ENCODE data around the gene SLC44A2. TPM values are rescaled to one million over a fixed set of nuclear protein-coding genes. Genes with fewer than 3 reads are reported as not detected.

SLC44A2 gene
- total RNA-seq, 2 experiments from 2014 or later = 70.6 to 74.6 TPM

DNA sequence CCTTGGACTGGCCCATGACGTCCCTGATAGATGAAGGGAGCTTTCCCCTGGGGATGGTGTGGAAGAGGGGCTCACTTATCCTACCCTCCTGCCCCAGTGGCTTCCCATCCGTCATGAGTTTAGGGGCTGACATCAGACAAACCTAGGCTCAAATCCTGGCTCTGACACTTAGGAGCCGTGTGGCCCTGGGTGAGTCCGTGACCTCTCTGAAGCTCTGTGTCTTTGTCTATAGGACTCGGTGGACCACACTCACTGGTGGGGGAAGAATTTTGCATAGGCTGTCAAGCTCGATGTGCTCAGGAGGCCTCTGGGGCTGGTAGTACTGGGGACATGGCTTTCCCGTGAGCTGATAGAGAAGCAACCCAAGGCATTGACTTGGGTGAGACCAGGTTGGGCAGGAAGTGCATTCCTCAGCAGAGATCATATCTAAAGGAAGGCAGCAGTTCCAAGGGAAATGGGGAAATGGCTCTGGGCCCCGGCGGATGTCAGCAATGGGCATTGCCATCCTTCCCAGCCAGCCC is 20.8 kb upstream of the SLC44A2 start:
- ChIA-PET POLR2A (no interaction called here), CTCF (interaction anchor here (1.1 to 4.3 kb wide), 4 partner anchors 14 to 95 kb away, joined by 5 to 28 read pairs (median 16); no protein-coding TSS in a partner anchor)

DNA sequence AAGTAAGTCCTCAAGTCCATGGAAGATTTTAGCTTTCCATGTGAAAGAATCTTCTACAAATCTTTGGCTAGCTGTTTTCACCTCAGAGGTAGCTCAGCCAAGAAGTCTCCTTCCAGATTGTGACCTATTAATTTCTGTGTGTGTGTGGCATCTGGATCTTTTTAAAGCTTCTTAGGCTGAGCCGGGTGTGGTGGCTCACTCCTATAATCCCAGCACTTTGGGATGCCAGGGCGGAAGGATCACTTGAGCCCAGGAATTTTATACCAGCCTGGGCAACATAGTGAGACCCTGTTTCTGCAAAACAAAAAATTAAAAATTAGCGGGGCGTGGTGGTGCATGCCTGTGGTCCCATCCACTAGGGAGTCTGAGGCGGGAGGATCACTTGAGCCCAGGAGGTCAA is 13.4 kb upstream of the SLC44A2 start:
- ChIA-PET POLR2A (no interaction called here), CTCF (interaction anchor here (0.9 to 1.6 kb wide), 2 partner anchors 30 to 33 kb away, joined by 4 to 11 read pairs; no protein-coding TSS in a partner anchor)

DNA sequence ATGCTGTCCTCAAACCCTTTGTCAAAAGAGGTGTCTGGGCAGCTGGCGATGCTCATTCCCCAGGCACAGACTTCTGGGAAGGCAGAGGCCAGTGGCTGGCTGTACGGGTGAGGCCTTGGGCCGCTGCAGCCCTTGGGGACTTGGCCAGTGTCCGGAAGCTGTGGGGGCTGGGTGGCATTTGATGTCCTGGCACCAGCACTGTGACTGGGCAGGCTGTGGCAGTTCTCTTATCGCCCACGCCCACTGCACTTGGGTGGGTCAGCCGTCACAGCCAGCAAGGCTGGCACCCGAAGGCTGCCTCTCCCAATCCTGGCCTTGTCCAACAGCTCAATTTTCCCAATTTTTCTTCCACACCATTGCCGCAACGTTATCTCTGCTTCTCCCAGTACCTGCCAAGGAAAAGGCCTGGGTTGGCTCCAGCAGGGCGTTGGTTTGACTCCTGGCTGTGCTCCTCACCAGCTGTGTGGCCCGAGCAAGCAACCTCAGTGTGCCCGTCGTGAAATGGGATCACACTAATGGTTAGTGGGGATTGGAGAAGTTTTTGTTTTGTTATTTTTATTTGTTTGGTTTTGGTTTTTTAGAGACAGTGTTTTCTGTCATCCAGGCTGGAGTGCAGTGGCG is 12.7 kb upstream of the SLC44A2 start:
- ChIA-PET CTCF (interaction anchor here (0.9 to 1.6 kb wide), 2 partner anchors 31 to 32 kb away, joined by 4 to 11 read pairs; no protein-coding TSS in a partner anchor), POLR2A (no interaction called here)

DNA sequence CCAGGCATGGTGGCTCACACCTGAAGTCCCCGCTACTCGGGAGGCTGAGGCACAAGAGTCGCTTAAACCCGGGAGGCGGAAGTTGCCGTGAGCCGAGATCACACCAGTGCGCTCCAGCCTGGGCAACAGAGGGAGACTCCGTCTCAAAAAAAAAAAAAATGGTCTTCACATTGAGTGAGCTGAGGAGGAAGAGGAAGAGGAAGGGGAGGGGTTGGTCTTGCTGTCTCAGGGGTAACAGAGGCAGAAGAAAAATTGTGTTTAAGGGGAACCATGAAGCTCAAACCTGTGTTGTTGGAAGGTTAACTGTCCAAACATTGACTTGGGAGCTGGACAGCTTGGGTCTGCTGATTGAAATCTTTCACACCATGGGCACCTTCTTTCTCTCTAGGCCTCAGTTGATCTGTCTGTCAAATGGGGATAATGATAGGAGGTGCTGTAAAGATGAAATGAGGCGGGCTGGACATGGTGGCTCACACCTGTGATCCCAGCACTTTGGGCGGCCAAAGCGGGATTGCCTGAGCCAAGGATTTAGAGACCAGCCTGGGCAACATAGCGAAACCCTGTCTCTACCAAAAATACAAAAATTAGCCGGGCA is 9.8 kb upstream of the SLC44A2 start:
- ChIA-PET CTCF (interaction anchor here (2.4 kb wide), 1 partner anchor 34 kb away, joined by 9 read pairs; no protein-coding TSS in a partner anchor), POLR2A (no interaction called here)

DNA sequence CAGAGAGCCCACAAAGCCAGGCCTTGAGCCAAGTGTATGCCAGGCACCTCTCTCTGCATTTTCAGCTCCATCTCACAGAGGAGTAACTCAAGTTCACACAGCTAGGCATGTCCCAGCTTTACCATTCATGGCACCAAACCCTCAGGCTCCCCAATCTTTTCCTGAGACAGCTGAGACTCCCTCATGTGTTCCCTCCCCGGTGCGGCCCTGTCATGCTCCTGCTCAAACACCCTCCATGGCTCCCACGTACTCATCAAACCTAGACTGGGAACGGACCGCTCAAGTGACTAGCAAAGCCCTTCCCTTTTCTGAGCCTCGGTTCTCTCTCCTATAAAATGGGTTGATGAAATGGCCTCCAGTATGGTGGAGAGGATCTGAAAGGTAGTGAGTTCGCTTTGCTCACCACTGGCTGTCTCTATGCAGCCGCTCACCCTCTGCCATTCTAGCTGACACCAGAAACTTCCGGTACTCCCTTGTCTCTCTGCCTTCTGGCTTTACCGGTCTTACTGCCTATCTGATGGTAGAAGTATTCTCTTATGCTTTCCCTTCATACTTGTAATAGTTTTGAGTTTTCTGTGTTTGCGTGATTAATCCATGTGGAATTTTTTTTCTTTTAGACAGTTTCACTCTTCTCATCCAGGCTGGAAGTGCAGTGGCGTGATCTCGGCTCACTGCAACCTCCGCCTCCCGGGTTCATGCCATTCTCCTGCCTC is 7.8 kb upstream of the SLC44A2 start:
- ChIA-PET CTCF (interaction anchor here (0.8 to 2.4 kb wide), 4 partner anchors 14 to 46 kb away, joined by 3 to 9 read pairs (median 4); no protein-coding TSS in a partner anchor), POLR2A (no interaction called here)

DNA sequence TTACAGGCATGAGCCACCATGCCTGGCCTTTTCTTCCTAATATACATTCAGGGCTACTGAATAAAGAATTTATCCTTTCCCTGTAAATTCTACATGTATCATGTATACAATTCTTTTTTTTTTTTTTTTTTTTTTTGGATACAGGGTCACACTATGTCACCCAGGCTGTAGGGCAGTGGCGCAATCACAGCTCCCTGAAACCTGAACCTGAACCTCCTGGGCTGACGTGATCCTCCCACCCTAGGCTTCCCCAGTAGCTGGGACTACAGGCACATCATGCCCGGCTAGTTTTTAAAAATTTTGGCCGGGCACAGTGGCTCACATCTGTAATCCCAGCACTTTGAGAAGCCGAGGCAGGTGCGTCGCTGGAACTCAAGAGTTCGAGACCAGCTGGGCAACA is 6.5 kb upstream of the SLC44A2 start:
- CTCF ChIA-PET = interaction anchor here (0.6 to 2.1 kb wide), 3 partner anchors 8 to 178 kb away, joined by 3 to 5 read pairs (median 4); no protein-coding TSS in a partner anchor
- POLR2A ChIA-PET = no interaction called here

DNA sequence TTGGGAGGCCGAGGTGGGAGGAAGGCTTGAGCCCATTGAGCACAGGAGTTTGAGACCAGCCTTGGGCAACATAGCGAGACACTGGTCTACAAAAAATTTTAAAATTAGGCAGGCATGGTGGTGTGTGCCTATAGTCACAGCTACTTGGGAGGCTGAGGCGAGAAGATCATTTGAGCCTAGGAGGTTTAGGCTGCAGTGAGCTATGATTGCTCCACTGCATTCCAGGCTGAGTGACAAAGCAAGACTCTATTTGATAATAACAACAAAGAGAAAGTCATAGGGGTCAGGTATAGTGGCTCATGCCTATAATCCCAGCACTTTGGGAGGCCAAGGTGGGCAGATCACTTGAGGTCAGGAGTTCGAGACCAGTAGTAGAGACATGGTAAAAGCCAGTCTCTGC is 4.6 kb upstream of the SLC44A2 start:
- ChIA-PET CTCF (no interaction called here), POLR2A (no interaction called here)

DNA sequence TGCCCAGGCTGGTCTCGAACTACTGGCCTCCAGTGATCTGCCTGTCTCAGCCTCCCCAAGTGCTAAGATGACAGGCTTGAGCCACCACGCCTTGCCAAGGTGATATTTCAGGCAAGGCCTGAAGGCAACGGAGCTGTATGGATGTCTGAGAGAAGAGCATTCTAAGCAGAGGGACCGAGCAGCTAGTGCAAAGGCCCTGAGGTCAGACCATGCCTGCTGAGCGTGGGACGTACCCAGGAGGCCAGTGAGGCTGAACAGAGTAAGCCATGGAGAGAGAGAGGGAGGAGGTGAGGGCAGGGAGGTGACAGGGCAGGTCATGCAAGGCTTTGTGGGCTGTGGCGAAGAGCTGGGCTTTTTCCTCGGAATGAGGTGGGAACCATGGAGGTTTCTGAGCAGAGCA is 3.4 kb upstream of the SLC44A2 start:
- CTCF ChIA-PET = interaction anchor here (1.2 kb wide), 1 partner anchor 78 kb away, joined by 3 read pairs; no protein-coding TSS in a partner anchor
- POLR2A ChIA-PET = no interaction called here

DNA sequence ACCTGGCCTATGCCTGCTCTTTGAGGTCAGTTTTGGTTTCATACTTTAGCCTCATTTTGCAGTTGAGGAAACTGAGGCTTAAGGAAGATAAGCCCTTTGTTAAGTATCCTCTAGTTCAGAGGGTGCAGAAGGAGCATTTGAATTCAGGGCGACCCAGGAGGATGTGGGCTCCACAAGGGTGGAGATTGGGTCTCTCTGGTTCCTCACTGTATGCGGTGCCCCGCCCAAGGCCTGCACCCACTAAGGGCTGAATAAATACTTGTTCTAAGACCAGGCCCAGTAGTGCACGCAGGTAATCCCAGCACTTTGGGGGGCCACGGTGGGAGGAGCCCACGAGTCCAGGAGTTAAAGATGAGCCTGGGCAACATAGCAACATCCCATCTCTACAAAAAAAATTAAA is 768 bp upstream of the SLC44A2 start:
- CTCF ChIA-PET = interaction anchor here (0.6 to 1.2 kb wide), 2 partner anchors 19 to 48 kb away, joined by 3 to 4 read pairs; no protein-coding TSS in a partner anchor
- POLR2A ChIA-PET = no interaction called here

DNA sequence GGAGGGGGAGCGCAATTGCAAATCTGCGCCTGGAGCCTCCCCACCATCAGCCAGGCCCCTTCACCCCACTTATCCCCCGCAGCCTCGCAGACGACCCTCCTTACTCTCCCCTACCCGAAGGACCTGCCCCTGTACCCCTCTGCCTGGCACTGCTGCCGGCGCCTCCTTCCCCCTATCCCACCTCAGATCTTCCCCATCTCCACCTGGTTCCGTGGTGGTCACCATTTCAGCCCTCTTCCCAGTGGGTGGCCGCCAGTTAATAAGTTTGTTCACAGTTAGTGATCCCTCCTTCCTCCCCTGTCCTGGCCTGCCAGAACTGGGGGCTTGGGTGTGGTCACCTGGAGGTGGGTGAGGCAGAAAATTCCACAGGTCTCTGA is 397 bp downstream of the SLC44A2 start:
- CTCF ChIA-PET = interaction anchor here (1.2 to 1.8 kb wide), 2 partner anchors 18 to 22 kb away, joined by 4 to 8 read pairs; no protein-coding TSS in a partner anchor

DNA sequence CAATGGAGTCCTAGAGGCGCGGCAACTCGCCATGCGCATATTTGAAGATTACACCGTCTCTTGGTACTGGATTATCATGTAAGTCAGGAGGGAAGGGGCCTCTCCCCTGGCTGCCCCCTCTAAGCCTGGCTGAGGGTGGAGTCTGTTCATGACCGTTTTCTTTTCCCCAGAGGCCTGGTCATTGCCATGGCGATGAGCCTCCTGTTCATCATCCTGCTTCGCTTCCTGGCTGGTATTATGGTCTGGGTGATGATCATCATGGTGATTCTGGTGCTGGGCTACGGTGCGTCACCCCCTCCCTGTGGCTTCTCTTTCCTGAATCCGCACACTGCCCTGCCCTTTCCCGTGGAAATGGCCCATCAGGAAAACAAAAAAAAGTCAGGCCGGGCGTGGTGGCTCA is 6.5 kb downstream of the SLC44A2 start:
- ChIA-PET CTCF (no interaction called here), POLR2A (no interaction called here)

More for the DNA sequence above, 397 bp downstream of the SLC44A2 start:
- POLR2A ChIA-PET = interaction anchor here (0.5 kb wide), 1 partner anchor 77 kb away, joined by 7 read pairs; no protein-coding TSS in a partner anchor

DNA sequence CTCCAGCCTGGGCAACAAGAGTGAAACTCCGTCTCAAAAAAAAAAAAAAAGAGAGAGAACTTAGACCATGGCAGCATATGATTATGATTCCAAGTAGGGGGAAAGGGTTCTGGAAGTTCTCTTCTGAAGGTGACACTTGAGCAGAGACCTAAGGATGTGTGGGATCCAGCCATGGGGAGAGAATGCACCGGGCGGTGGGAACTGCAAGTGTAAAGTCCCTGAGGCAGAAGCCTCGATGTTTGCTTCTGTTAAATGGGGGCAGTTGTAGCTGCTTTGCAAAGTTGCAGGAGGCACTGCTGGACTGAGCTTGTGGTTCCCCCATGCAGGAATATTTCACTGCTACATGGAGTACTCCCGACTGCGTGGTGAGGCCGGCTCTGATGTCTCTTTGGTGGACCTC is 9.1 kb downstream of the SLC44A2 start:
- ChIA-PET CTCF (no interaction called here), POLR2A (interaction anchor here (0.7 kb wide), 1 partner anchor 12 kb away, joined by 7 read pairs; no protein-coding TSS in a partner anchor)

DNA sequence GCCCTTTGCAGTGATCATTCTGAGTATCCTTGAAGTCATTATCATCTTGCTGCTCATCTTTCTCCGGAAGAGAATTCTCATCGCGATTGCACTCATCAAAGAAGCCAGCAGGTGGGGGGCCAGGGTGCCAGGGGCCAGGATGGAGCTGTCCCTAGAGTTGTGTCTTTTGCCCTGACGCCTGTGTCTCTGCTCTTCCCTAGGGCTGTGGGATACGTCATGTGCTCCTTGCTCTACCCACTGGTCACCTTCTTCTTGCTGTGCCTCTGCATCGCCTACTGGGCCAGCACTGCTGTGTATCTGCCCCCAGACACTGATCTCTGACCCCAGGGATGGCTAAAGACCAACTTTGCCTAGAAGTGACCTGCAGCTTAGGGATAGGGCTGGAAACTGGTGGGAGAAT is 9.6 kb downstream of the SLC44A2 start:
- POLR2A ChIA-PET = no interaction called here

DNA sequence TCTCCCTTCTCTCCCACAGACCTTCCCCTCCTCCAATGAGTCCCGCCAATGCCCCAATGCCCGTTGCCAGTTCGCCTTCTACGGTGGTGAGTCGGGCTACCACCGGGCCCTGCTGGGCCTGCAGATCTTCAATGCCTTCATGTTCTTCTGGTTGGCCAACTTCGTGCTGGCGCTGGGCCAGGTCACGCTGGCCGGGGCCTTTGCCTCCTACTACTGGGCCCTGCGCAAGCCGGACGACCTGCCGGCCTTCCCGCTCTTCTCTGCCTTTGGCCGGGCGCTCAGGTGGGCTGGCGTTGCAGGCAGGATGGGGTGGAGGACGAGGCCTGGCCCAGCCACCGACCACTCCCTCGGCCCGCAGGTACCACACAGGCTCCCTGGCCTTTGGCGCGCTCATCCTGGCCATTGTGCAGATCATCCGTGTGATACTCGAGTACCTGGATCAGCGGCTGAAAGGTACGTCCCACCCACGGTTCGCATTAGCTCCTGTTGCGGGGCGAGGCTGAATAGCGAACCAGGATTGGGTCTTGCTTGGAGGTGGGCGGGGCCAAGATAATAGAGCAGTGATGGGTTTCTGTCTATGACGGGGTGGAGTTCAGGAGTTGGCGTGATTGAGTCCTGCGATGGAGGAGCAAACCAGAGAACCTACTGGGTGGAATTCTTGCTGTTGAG is 11.1 kb downstream of the SLC44A2 start:
- ChIA-PET CTCF (interaction anchor here (0.7 to 1.2 kb wide), 2 partner anchors 56 to 145 kb away, joined by 3 to 4 read pairs; no protein-coding TSS in a partner anchor), POLR2A (no interaction called here)

More for the DNA sequence above, 9.6 kb downstream of the SLC44A2 start:
- CTCF ChIA-PET = no interaction called here

DNA sequence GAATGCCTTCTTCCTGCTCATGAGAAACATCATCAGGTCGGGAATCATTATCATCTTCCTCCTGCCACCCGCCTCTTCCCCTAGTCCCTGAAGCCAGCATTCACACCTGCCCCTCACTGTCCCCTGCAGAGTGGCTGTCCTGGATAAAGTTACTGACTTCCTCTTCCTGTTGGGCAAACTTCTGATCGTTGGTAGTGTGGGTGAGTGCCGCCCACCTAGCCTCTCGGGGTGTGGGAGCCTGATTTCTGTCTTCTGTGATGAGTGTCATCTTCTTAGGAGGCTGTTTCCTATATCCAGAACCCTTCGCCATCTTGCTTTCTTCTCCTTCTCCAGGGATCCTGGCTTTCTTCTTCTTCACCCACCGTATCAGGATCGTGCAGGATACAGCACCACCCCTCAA is 12.5 kb downstream of the SLC44A2 start:
- CTCF ChIA-PET = interaction anchor here (0.6 to 1.2 kb wide), 4 partner anchors 35 to 223 kb away, joined by 3 to 4 read pairs (median 4); no protein-coding TSS in a partner anchor
- POLR2A ChIA-PET = no interaction called here

DNA sequence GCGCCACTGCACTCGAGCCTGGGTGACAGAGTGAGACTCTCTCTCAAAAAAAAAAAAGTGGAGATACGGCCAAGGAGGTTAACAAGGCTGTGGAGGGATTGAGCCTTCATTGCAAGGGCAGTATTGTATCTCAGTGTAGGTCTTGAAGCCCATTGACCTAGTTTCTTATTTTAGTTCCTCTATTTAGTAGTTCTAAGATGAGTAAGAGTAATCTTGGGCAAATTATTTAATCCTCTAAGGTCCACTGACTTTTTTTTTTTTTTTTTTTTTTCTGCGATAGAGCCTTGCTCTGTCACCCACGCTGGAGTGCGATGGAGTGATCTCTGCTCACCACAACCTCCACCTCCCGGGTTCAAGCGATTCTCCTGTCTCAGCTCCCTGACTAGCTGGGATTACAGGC is 14.5 kb downstream of the SLC44A2 start:
- ChIA-PET POLR2A (no interaction called here), CTCF (interaction anchor here (0.8 kb wide), 1 partner anchor 58 kb away, joined by 3 read pairs; no protein-coding TSS in a partner anchor)

DNA sequence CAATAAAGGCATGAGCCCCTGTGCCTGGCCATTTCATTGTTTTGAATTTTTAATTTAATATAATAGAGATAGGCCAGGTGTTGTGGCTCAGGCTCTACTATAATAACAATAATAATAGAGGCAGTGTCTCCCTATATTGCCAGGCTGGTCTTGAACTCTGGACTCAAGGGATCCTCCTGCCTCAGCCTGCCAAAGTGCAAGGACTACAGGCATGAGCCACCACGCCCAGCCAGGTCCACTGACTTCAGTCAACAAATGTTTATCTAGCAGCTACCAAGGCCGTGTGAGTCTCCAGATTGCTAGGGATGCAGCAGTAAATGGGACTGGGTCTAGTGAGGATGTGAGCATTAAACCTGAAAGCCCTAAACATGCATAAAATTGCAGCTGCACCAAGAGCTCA is 15.0 kb downstream of the SLC44A2 start:
- POLR2A ChIA-PET = no interaction called here
- CTCF ChIA-PET = interaction anchor here (0.6 to 0.7 kb wide), 2 partner anchors 18 to 68 kb away, joined by 4 read pairs; no protein-coding TSS in a partner anchor

DNA sequence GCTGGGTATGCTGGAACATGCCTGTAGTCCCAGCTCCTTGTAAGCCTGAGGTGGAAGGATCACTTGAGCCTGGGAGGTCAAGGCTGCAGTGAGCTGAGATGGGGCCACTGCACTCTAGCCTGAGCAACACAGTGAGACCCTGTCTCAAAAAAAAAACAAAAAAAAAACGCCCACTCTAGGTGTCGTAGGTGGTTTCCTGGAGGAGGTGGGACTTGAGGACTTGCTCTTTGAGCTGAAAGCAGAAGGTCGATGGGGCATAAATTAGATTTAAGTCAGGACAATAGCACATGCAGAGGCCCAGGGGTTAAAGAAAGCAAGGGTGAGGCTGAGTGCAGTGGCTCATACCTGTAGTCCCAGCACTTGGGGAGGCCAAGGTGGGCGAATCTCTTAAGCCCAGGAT is 15.9 kb downstream of the SLC44A2 start:
- CTCF ChIA-PET = interaction anchor here (0.6 to 10.8 kb wide), 5 partner anchors 26 to 998 kb away, joined by 3 to 179 read pairs (median 3); no protein-coding TSS in a partner anchor
- POLR2A ChIA-PET = interaction anchor here (0.7 kb wide), 1 partner anchor 38 kb away, joined by 3 read pairs; no protein-coding TSS in a partner anchor

All from activated CD8-positive, alpha-beta memory T cell treated with anti-CD3 and anti-CD28 coated beads for 36 hours (primary cell).